Activated CD8-positive, alpha-beta T cell treated with anti-CD3 and anti-CD28 coated beads, Interleukin-2, amount 10 ng/mL, durations not matched to agents 7 days and 5 days (primary cell): Measurements from ENCODE around the gene METRNL. TPM values are rescaled to one million over a fixed set of nuclear protein-coding genes. Genes with fewer than 3 reads are reported as not detected.
"Not testable (repeated sequence)": the region's sequence is repeated elsewhere in the genome, so short reads cannot be mapped to it uniquely, and the experiment has no call there.

Experiments used
- ATAC-seq: fragments of 150-1000 bp; cut with Tn5 transposase; one replicate; pipeline ENCODE4 v1.10.0; 2021; ENCODE audit warnings: moderate library complexity
- CTCF ChIA-PET: fragments of 350-600 bp; sonication (Branson Sonifier 250); formaldehyde crosslinking; loops from one replicate; lab custom pipeline; 2021; ENCODE audit warnings: antibody characterized with exemption; lab: Charles Lee
- POLR2A ChIA-PET: fragments of 350-600 bp; sonication (Branson Sonifier 250); formaldehyde crosslinking; loops from one replicate; lab custom pipeline; 2021; ENCODE audit warnings: antibody characterized with exemption; lab: Charles Lee
- DNase-seq: peaks from one replicate; pipeline ENCODE4 v3.0.0-alpha.2; 2020
- H3K27ac Mint-ChIP-seq: one replicate; pipeline ENCODE4 v1.8.0; 2021; ENCODE audit warnings: mild to moderate bottlenecking, mixed read lengths
- H3K27me3 Mint-ChIP-seq: one replicate; pipeline ENCODE4 v1.8.0; 2021; ENCODE audit warnings: low read depth, mixed read lengths
- H3K36me3 Mint-ChIP-seq: one replicate; pipeline ENCODE4 v1.8.0; 2021; ENCODE audit warnings: low read depth, mixed read lengths
- H3K4me1 Mint-ChIP-seq: one replicate; pipeline ENCODE4 v1.8.0; 2021; ENCODE audit warnings: low read depth, mixed read lengths
- H3K4me3 Mint-ChIP-seq: one replicate; pipeline ENCODE4 v1.8.0; 2021; ENCODE audit warnings: mild to moderate bottlenecking, mixed read lengths
- H3K9me3 Mint-ChIP-seq: one replicate; pipeline ENCODE4 v1.8.0; 2022; ENCODE audit warnings: mixed read lengths; ENCODE audit not compliant: insufficient read depth
- total RNA-seq, 2 experiments: library from RNA; stranded (reverse); gene quantifications; one replicate each; pipeline ENCODE4 v1.2.3, GENCODE V29; 2021

METRNL gene
- total RNA-seq, 2 experiments from 2014 or later: 3.0 to 4.8 TPM

DNA sequence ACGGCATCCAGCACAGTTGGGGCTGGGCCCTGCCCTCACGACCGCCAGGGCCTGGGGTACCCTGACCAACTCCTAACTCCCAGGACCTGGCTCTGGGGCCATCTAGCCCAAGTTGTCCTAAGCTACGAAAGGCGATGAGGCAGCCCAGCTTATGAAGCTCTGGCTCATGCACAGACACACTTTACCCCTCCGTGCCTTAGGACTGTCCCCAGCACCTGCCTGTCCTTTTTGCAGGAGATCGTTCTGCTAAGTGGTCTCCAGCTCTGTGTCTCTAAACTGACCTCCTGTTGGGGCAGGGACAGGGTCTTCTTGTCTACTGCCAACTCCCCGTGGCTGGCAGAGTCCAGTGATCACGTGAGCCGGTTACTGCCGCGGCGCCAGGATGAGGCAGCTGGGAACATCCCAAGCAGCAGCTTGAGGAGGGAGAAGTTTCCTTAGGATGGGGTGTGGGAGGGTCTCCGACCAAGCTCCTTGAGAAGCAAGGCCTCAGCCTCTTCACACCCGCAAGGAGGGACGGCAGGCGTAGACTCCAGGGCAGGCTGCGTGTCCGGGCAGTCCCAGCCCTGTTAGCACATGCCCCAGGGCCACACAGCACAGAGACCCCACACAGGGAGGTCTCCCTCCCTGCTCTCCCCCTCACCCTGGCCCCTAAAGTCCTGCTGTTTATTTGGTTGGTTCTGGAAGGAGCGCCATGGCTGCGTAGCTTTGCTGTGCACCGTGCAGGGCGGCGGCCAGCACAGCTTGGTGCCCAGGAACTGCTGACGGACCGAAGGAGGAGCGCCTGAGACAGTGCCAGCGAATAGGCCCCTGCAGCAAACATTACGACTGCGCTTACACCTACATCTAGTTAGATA lies 16.4 kb upstream of the METRNL start:
- ATAC-seq (no peak), DNase-seq (no peak)
- POLR2A ChIA-PET: no interaction called here
- H3K27me3 Mint-ChIP-seq: peaks cover 3% of the 10 kb centered on the region
- no peaks in the 10 kb centered on the region for H3K36me3 Mint-ChIP-seq
- H3K9me3 Mint-ChIP-seq: no peaks in the 10 kb centered on the region
- no peak overlapping the region for H3K4me3 Mint-ChIP-seq
- peaks cover 3% of the 10 kb centered on the region for H3K4me1 Mint-ChIP-seq
- CTCF ChIA-PET: no interaction called here
- H3K27ac Mint-ChIP-seq: no peak overlapping the region

DNA sequence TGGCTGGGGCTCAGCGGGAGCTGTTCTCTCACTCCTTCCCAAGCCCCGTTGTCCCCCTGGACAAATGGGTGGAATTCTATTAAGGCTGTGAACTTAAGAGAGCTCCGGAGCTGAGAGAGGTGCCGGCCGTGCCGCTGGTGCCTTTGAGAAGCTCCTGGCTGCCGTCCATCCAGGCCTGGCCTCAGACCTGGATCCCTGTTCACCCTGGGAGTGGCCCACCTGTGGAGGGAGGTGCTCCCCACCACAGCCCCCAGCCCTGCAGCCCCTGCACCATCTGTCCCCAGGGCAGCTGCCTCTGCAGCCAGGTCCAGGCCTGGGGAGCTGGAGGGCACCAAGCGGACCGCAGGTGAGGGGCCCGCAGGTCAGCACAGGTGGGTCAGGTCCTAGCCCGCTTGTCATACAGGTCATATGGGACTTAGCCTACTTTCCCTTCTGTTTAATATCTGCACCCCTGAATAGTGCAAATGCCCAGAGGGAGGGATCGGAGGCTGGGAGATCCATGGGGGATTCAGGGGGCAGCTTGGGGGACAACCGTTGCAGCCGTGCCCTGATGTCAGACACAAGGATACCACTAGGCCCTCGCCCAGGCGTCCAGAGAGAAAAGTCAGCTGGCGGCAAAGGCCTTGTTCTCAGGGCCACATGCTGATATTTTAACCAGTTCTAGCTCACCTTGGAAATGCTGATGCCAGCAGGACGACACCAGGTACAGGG lies 15.2 kb upstream of the METRNL start:
- no peak for DNase-seq
- Mint-ChIP-seq H3K27me3 (peaks cover 3% of the 10 kb centered on the region), H3K9me3 (no peaks in the 10 kb centered on the region), H3K27ac (no peak overlapping the region), H3K4me1 (peaks cover 8% of the 10 kb centered on the region), H3K36me3 (no peaks in the 10 kb centered on the region), H3K4me3 (no peak overlapping the region)
- CTCF ChIA-PET: no interaction called here
- POLR2A ChIA-PET: no interaction called here
- ATAC-seq: no peak

DNA sequence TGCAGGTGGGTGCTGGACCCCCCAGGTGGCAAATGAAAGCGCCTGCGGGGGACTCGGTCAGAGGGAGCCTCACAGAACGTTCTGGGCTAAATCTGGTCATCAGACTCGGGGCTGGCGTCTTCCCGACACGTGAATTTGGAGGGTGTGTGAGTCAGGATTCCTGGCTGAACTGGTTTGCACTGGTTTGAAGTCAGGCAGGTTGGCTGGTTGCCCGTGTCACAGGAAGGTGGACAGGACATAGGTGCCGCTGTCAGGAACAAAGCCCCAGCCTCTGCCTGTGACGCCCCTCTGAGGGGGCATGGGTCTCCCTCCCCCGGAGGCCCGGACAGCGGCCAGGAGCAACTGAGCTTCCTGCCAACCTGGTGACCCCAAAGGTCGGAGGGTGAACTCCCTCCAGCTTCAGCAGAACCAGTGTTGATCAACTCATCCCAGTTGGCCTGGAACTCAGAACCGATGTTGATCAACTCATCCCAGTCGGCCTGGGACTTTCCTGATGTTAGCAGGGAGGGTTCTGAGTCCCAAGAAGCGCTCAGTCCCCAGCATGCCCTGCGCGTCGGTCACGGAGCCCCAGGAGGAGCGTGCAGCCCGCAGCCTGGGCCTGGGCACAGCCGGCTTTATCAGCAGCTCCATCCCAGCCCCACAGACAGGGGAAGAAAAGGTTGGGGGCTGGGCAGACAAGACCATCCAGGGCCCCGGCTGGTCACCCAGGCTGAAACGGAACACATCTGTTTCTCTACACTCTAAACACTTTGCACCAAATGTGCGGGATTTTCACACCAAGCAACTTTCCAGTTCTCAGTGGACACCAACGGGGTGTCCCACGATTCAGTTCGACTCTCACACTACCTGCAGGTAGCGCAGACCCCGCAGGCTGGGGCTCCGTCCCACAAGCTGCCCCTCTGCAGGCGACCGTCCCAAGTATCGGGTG lies 14.4 kb upstream of the METRNL start:
- no peak for ATAC-seq
- Mint-ChIP-seq H3K27ac (no peak overlapping the region), H3K27me3 (peaks cover 3% of the 10 kb centered on the region), H3K4me1 (peaks cover 17% of the 10 kb centered on the region), H3K9me3 (no peaks in the 10 kb centered on the region), H3K36me3 (no peaks in the 10 kb centered on the region), H3K4me3 (no peak overlapping the region)
- ChIA-PET POLR2A (no interaction called here), CTCF (no interaction called here)
- DNase-seq: no peak

DNA sequence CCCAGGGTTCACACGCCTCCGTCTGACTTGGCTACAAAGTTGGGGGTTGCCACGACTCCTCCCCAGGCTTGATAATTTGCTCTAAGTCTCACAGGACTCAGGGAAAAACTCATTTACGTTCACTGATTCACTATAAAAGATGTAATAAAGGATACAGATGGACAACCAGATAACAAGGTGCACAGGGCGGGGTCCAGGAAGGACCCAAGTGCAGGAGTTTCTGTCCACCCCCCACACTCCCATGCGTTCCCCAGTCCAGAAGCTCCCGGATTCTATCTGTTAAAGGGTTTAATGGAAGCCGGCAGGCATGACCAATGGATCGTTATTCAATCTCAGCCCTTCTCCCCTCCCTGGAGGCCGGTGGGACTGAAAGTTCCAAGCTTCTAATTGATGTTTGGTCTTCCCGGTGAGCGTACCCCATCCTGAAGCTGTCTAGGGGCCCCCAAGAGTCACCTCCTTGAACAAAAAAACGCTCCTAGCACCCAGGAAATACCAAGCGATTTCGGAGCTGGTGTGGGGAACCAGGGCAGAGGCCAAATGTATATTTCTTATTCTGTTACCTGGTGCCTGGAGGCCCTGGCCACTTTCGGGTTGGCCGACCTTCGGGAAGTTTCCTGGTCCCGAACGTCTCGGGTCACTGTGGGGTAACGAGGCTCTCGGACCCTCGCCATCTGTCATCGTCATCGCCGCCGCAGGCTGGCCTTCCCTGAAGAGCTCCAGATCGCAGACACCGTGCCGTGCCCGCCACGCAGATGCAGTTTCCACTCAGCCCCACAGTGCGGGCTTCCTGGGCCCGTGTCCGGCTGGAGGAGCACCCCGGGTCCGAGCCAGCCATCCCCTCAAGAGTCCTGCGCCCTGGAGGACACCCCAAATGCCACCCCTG lies 13.5 kb upstream of the METRNL start:
- peaks cover 24% of the 10 kb centered on the region for H3K4me1 Mint-ChIP-seq
- CTCF ChIA-PET: no interaction called here
- H3K4me3 Mint-ChIP-seq: no peak overlapping the region
- H3K36me3 Mint-ChIP-seq: no peaks in the 10 kb centered on the region
- no peaks in the 10 kb centered on the region for H3K9me3 Mint-ChIP-seq
- no peak for ATAC-seq
- no peak overlapping the region for H3K27ac Mint-ChIP-seq
- DNase-seq: no peak
- POLR2A ChIA-PET: interaction anchor here (0.9 kb wide), 1 partner anchor 12 kb away, joined by 3 read pairs; no protein-coding TSS in a partner anchor
- H3K27me3 Mint-ChIP-seq: peaks cover 3% of the 10 kb centered on the region

DNA sequence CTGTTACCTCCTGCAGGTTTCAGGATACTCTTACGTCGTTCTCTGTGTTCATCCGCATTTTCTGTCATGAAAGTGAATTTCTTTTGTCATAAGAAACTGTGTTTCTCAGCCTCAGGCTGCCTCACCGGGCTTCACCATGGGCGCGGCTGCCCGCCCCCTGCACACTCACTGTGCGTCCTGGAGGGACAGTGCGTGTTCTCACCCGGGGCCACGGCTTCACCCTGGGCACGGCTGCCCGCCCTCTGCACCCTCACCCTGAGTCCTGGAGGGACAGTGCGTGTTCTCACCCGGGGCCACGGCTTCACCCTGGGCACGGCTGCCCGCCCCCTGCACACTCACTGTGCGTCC lies 12.9 kb upstream of the METRNL start:
- ATAC-seq, H3K27me3 Mint-ChIP-seq, CTCF ChIA-PET, DNase-seq, H3K27ac Mint-ChIP-seq, H3K9me3 Mint-ChIP-seq, H3K4me3 Mint-ChIP-seq, H3K36me3 Mint-ChIP-seq: not testable (repeated sequence)
- POLR2A ChIA-PET: interaction anchor here (0.9 kb wide), 1 partner anchor 12 kb away, joined by 3 read pairs; no protein-coding TSS in a partner anchor
- H3K4me1 Mint-ChIP-seq: peaks cover 30% of the 10 kb centered on the region

DNA sequence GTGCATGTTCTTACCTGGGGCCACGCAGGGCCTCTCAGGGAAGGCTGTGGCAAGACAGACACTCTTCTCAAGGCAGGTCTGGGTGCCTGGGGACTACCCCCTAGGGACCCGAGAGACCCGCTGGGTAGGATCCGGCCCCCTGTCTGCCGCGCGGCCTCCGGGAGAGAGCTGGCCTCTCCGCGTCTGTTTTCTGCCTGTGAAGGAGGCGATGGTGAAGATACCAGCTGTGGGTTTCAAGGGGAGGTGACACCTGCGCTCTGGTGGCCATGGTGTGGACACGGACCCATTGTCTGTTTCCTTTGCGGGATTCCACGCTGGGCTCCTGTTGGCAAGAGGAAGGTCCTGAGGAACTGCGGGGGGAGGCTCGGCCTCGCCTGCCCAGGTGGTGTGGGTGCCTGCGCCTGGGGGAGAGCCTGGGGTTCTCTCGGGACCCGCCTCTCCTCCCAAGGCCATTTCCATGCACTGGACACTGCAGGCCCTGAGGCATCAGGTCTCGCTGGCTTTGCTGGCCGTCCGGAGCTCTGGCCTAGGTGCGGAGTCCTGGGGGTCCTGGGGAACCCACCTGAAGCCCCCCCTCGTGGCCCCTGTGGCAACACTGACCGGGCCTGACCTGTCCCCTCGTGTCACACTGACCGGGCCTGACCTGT lies 12.2 kb upstream of the METRNL start:
- H3K36me3 Mint-ChIP-seq: no peaks in the 10 kb centered on the region

DNA sequence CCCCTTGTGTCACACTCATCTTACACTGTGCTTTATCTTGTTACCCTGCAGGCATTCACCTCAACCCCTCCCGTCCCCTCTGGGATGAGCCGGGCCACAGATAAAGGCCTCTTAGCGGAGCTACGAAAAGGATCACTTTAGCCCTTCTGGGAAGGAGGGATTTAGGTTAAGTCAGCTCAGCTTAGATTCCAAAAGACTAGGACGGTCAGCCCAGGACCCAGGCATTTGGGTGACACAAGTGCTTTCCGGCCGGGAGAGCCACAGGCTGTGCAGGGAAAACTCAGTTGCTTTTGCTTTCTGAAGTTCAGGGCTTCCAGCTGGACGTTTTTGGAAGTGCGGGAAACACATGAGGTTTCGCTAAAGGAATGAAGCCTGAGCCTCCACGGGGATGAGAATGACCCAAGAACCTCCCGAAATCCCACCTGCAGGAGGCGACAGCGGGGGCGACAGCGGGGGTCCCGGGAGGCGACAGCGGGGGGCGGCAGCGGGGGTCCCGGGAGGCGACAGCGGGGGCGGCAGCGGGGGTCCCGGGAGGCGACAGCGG lies 11.6 kb upstream of the METRNL start:
- ChIA-PET CTCF (no interaction called here), POLR2A (no interaction called here)
- ATAC-seq (no peak), DNase-seq (no peak)
- peaks cover 38% of the 10 kb centered on the region for H3K4me1 Mint-ChIP-seq
- no peaks in the 10 kb centered on the region for H3K27me3 Mint-ChIP-seq
- peak overlapping the region; percentile 20 for H3K27ac Mint-ChIP-seq
- H3K36me3 Mint-ChIP-seq: no peaks in the 10 kb centered on the region
- no peak overlapping the region for H3K4me3 Mint-ChIP-seq
- no peaks in the 10 kb centered on the region for H3K9me3 Mint-ChIP-seq

More for the DNA sequence above, 12.2 kb upstream of the METRNL start:
- Mint-ChIP-seq H3K4me3 (no peak overlapping the region), H3K9me3 (no peaks in the 10 kb centered on the region), H3K27ac (no peak overlapping the region), H3K4me1 (peaks cover 37% of the 10 kb centered on the region), H3K27me3 (no peaks in the 10 kb centered on the region)
- DNase-seq: no peak
- no peak for ATAC-seq
- POLR2A ChIA-PET: no interaction called here
- CTCF ChIA-PET: no interaction called here

DNA sequence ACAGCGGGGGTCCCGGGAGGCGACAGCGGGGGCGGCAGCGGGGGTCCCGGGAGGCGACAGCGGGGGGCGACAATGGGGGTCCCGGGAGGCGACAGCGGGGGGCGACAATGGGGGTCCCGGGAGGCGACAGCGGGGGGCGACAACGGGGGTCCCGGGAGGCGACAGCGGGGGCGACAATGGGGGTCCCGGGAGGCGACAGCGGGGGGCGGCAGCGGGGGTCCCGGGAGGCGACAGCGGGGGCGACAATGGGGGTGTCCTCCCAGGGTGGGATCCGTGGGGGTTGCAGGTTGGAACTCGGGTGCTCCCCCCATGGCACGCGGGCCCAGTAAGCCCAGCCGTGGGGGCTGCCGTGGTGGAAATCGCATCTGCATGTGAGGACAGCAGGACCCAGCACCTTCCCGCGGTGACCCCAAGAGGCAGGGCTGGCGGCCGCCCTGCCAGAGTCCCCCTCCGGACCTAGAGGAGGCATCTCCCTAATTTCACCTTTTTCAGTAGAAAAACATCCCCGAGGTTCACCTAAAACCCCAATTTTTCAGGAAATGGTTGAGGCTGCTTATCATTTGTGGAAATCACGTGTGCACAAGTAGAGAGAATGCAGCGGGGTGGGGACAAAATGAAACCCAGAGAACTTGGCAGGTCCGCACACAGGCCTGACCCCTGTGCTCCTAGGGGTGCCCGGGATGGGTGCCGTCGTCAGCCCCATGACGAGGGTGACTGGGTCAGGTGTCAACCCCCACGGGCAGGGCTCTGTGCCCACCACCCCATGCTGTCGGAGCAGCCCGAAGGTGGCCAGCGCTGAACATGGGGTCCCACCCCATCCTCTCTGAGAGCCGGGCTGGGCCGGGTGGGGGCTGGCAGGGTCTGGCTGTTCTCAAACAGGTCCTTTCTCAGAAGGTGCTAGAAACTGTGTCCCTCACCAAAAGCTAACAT lies 10.5 kb upstream of the METRNL start:
- H3K4me3 Mint-ChIP-seq: peak overlapping the region; percentile 34
- ChIA-PET POLR2A (interaction anchor here (1.0 kb wide), 1 partner anchor 287 kb away, joined by 3 read pairs; no protein-coding TSS in a partner anchor), CTCF (no interaction called here)
- H3K36me3 Mint-ChIP-seq: no peaks in the 10 kb centered on the region
- H3K27ac Mint-ChIP-seq: peak overlapping the region; percentile 61
- H3K4me1 Mint-ChIP-seq: peaks cover 38% of the 10 kb centered on the region
- ATAC-seq: peak; percentile 41
- peak; percentile 41 for DNase-seq
- H3K9me3 Mint-ChIP-seq: no peaks in the 10 kb centered on the region
- H3K27me3 Mint-ChIP-seq: no peaks in the 10 kb centered on the region

DNA sequence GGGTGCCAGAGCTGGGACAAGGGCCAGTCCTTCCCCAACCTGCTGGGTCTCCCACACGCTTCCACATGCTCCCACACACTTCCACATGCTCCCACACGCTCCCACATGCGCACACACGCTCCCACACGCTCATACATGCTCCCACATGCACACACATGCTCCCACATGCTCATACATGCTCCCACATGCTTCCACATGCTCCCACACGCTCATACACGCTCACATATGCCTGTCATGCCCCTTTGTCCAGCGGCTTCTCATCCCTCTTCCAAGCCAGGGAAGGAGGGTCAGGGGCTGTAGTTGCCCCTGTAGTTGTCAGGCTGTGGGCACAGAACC lies 9.9 kb upstream of the METRNL start:
- ChIA-PET CTCF (no interaction called here), POLR2A (interaction anchor here (1.0 kb wide), 1 partner anchor 288 kb away, joined by 3 read pairs; no protein-coding TSS in a partner anchor)
- Mint-ChIP-seq H3K27me3 (no peaks in the 10 kb centered on the region), H3K36me3 (no peaks in the 10 kb centered on the region), H3K27ac (peak overlapping the region; percentile 55), H3K4me1 (peaks cover 38% of the 10 kb centered on the region), H3K4me3 (no peak overlapping the region), H3K9me3 (no peaks in the 10 kb centered on the region)
- ATAC-seq: no peak
- DNase-seq: no peak
